GM04504 (cell line): ENCODE data around the gene MAPK1.
"Not testable (repeated sequence)": the region's sequence is repeated elsewhere in the genome, so short reads cannot be mapped to it uniquely, and the experiment has no call there.

Experiments
- DNase-seq: peaks from one replicate; pipeline ENCODE4 v3.0.0-alpha.2; 2012; ENCODE audit warnings: low read depth

The MAPK1 gene

DNA sequence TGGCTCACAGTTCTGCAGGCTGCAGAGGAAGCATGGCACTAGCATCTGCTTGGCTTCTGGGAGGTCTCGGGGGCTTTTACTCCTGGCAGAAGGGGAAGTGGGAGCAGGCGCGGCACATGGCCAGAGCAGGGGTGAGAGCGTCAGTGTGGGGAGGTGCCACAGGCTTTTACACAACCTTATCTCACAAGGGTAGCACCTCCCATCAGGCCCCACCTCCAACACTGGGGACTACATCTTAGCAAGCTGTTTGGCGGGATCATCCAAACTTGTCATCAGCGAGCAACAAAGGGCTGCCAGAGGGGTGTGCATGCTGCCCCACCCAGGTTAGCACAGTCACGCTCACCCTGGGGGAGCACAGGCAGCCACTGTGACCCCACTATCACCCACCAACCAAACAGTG, 112.9 kb downstream of the MAPK1 start:
- DNase-seq, result no peak

- no peak for DNase-seq
Observed at GRCh38 chr22:21753374-21754111, 113.9 kb downstream of the MAPK1 start.

- no peak for DNase-seq
Observed at GRCh38 chr22:21752276-21752675, 115.2 kb downstream of the MAPK1 start.

DNA sequence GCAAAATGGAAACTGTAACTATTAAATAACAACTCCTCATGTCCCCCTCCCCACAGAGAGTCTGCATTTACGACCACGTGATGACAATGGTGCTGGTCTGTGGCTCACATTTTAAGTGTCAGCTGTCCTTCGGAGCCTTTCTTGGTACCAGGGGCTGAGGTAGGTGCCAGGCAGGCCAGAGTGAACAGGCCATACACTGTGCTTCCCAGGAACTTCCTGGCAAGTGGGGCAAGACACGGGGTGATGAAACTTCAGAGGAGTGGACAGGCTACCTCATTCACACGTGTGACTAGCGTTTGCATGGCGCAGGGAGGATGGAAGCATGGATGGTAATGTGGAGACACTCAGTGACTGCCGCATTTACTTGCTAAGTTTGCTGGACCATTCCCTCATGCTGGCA, 121.5 kb downstream of the MAPK1 start:
- DNase-seq, result no peak

DNA sequence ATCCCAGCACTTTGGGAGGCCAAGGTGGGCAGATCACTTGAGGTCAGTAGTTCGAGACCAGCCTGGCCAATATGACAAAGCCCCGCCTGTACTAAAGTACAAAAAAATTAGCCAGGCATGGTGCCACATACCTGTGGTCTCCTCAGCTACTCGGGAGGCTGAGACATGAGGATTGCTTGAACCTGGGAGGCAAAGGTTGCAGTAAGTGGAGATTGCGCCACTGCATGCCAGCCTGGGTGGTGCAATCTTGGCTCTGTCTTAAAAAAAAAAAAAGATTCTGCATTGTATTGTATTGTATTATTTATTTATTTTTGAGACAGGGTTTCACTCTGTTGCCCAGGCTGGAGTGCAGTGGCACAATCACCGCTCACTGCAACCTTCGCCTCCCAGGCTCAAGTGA, 122.5 kb downstream of the MAPK1 start:
- not testable (repeated sequence) for DNase-seq

DNA sequence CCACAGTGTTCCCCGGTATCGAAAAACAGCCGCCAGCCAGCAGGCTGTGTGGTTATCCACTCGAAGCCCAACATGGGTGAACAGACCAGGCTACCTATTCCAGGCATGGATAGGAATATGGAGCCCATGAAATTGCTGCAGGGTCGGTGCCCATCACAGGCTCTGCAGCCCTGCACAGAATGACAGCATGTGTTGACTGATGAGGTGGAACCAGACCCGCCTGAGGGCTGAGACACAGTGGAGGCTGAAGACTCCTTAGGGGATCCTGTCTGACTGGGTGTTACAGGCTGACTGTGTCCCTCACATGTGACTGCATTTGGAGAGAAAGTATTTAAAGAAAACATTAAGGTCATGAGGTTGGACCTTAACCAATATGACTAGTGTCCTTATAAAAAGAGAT, 125.7 kb downstream of the MAPK1 start:
- no peak for DNase-seq

DNA sequence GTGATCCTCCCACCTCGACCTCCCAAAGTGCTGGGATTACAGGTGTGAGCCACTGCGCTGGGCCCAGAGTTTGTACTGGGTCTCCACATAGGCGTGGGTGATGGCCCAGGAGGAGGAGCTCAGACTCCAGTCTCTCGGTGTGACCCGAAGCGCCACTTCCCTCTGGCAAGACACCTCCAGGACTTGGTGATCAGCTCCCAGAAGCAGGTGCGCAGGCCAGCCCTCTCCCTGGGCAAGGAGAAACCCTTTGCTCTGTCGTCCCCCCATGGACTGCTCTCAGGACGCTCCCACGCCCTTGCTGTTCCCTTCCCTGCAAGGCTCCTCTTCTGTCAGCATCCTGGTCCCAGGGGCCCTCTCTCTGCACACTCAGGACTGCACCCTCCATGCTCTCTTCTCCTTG, 126.4 kb downstream of the MAPK1 start:
- DNase-seq, result no peak

GRCh38 chr22:21739828-21740377, 127.5 kb downstream of the MAPK1 start:
- no peak for DNase-seq

- DNase-seq, result no peak
Observed at GRCh38 chr22:21738966-21739365, 128.5 kb downstream of the MAPK1 start.

DNA sequence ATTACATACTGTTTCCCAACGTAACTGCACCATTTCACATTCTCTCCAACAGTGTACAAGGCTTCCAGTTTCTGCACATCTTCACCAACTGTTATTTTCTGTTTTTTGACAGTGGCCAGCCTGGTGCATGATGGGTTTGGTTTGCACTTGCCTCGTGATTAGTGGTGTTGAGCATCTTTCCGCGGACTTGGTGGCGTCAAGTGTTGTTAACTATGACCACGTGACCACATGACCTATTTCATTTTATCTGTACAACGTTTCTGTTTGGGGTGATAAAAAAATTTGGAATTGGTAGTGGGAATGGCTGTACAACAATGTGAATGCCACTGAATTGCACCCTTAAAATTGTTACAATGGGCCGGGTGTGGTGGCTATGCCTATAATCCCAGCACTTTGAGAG, 129.4 kb downstream of the MAPK1 start:
- DNase-seq, result no peak

DNA sequence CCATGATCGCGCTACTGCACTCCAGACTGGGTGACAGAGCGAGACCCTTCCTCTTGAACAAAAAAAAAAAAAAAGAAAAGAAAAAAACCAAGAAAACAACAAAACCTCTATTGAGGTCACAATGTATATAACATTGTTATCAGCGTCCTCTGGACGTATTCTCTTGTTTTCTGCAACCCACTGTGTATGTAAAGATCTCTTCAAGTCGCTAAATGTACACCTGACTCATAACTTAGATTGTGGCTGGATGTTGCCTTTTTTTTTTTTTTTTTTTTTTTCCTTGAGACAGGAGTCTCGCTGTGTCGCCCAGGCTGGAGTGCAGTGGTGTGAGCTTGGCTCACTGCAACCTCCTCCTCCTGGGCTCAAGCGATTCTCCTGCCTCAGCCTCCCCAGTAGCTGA, 130.5 kb downstream of the MAPK1 start:
- DNase-seq, result no peak

DNA sequence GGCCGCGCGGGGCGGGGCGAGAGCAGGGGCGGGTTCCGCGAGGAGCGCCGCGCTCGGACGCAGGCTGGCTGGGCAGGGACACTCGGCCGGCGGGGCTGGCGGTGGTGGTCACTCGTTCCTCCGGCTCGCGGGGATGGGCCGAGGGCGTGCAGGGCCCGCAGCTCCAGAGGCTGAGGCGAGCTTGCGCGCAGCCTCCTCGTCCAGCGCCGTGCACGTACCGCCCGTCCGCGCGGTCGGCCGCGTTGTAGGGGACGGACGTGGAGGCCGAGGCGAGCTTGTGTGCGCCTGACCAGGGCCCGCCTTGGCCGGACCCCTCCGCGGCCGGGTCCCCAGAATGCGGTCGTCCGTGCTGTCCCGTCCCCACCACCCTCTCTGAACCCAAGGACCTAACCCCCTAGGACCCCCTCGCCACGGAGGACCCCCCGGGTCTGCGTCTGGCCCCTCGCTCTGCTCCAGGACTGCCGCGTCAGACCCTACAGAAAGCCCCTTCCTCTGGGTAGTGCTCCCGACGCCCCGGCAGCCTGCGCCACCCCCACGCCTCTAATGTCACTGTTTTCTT, 131.3 kb downstream of the MAPK1 start:
- DNase-seq, result no peak

- peak; percentile 90 for DNase-seq
Observed at GRCh38 chr22:21735200-21736083, 132.0 kb downstream of the MAPK1 start, which contains the start of gene YPEL1. YPEL1 (minus strand) TSS chr22:21735794; CDS start chr22:21710744, 25,050 bp downstream.

DNA sequence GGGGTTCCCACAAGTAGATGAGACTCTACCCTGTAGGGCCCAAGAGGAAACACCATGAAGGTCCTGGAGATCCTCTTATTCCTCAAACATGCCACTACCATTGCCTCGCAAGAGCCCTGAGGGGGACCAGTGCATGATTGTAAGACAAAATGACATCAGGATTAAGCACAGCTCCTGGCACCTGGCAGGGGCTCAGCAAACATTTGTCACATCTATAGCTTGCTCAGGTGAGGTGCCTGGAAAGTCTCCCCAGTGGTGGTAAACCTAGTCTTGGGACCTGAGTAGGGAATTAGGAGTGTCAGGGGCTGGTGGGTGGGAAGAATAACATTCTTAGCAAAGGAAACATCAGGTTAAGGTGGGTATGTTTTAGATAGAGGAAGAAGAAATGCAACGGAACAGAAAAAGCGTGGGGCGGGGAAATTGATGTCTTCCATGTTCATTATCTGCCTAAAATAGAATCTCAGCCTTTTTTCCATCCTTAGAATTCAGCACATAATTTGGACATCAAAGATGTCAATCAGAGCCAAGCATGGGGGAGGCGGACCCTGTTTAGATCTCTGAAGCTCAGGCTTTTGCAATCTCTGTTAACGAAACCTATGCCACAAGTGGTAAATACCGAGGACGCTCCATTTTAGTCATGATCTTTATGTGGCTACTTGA, 132.8 kb downstream of the MAPK1 start:
- DNase-seq, result no peak

DNA sequence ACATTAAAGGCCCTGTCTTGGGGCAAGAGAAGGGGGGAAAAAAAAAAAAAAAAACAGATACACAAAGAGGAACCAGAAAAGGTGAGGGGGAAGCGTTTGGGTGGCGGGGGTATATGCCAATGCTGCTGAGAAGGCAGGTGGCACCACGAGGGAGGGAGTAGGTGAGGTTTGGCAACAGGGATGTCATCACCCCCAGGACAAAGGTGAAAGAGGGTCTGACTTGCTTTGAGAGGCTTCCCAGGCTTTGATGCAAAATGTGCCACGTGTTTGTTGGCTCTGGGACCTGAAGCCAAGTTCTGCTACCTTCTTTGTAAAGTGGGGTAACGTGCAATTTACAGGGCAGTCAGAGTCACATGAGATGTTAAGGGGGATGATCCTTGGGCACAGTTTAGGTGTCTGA, 135.9 kb downstream of the MAPK1 start:
- no peak for DNase-seq

GRCh38 chr22:21730535-21731308, 136.7 kb downstream of the MAPK1 start:
- no peak for DNase-seq

DNA sequence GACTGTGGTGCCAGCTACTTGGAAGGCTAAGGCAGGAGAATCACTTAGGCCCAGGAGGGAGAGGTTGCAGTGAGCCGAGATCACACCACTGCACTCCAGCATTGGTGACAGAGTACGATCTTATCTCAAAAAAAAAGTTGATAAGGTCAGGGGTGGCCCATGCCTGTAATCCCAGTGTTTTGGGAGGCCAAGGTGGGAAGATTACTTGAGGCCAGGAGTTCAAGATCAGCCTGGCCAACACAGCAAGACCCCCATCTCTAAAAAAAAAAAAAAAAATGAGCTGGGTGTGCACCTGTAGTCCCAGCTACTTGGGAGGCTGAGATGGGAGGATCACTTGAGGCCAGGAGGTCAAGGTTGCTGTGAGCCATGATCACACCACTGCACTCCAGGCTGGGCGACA, 138.3 kb downstream of the MAPK1 start:
- not testable (repeated sequence) for DNase-seq

DNA sequence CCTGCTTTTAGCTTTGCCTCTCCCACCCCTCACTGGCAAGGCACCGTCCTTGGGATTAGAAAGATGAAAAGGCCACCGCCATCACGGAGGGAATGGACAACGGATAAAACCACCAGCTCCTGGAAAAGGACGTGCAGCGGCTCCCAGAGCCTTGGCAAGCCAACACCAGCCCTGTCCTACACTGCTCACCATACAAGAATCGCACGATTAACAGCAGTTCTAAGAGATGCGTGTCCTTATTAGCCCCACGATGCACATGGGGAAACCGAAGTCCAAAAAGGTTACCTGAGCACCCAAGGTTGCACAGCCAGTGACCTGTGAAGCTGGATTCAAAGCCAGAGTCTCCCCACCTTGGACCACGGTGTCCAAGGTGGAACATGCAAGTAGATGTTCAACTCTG, 139.2 kb downstream of the MAPK1 start:
- no peak for DNase-seq

GRCh38 chr22:21727768-21728167, 139.7 kb downstream of the MAPK1 start:
- no peak for DNase-seq

DNA sequence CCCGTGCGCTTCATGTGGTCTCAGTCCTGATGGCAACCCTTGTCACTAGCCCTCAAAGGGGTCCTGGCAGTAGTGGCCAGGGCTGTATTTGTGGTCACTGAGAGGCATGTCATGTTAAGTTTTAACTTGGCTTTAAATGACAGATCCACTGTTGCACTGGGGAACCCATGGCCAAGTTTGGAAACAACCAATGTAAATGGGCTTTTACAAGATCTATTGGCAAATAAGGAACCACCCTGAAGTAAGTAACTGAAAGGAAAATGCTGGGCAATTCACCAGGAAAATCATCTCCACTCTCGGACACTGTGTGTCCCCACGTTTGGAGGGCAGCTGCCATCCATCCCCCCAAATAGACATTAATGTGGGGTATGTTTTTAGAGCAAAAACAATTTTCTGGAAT, 140.3 kb downstream of the MAPK1 start:
- DNase-seq, result no peak

- DNase-seq, result no peak
Observed at GRCh38 chr22:21726650-21727049, 140.8 kb downstream of the MAPK1 start.
